GM12878 (cell line): ENCODE measurements around the gene PXMP2.
A peak's percentile ranks its signal among the peaks of the same experiment; 100 is the strongest.

Source experiments
- CREB1 ChIP-seq: IDR thresholded peaks from 2 replicates; pipeline ENCODE4 v1.6.1; 2012; ENCODE audit warnings: low read depth, mild to moderate bottlenecking, inconsistent platforms
- EP300 ChIP-seq, 2 experiments: fragments of 150-350 bp in 1 of 2; IDR thresholded peaks; 2 replicates each; pipeline ENCODE4 v1.6.1; 2011 to 2012; ENCODE audit warnings: low read depth in 2 of 2, low read length in 2 of 2, borderline replicate concordance in 1 of 2, improper control_type of control experiment in 1 of 2, inconsistent platforms in 1 of 2; ENCODE audit not compliant: control insufficient read depth in 1 of 2
- FOS ChIP-seq: IDR thresholded peaks from 3 replicates; pipeline ENCODE4 v1.6.1; 2011; ENCODE audit warnings: borderline replicate concordance; ENCODE audit not compliant: insufficient read length; ENCODE audit errors: extremely low read depth
- RBBP5 ChIP-seq: fragments of 200-600 bp; sonication (generic); conservative IDR thresholded peaks from 2 replicates; pipeline ENCODE4 v1.6.1; 2016
- SPI1 ChIP-seq: IDR thresholded peaks from 2 replicates; pipeline ENCODE4 v1.6.1; 2011; ENCODE audit warnings: low read depth, mild to moderate bottlenecking, low read length, moderate library complexity, borderline replicate concordance; ENCODE audit not compliant: insufficient read depth
- TCF12 ChIP-seq: IDR thresholded peaks from 2 replicates; pipeline ENCODE4 v1.6.1; 2011; ENCODE audit warnings: low read depth, mild to moderate bottlenecking, low read length
- TF ChIP-seq, protein P1 (sequence below), 3 experiments: IDR thresholded peaks in 2 of 3; conservative IDR thresholded peaks in 1 of 3; 2 replicates each; pipeline ENCODE4 v1.5.1; 2011; ENCODE audit warnings: low read depth in 3 of 3, low read length in 3 of 3, mild to moderate bottlenecking in 3 of 3, control low read depth in 2 of 3, moderate library complexity in 2 of 3, inconsistent platforms in 1 of 3, mixed read lengths in 1 of 3; ENCODE audit not compliant: control insufficient read depth in 2 of 3, insufficient read depth in 1 of 3; ENCODE audit errors: extremely low read depth in 1 of 3
- TF ChIP-seq, protein P2 (sequence below): IDR thresholded peaks from 2 replicates; pipeline ENCODE4 v1.6.1; 2012; ENCODE audit warnings: low read depth, low read length, improper control_type of control experiment
- TF ChIP-seq, protein P3 (sequence below): fragments of 450-650 bp; IDR thresholded peaks from 2 replicates; pipeline ENCODE4 v1.6.1; 2016; ENCODE audit warnings: mild to moderate bottlenecking

DNA sequence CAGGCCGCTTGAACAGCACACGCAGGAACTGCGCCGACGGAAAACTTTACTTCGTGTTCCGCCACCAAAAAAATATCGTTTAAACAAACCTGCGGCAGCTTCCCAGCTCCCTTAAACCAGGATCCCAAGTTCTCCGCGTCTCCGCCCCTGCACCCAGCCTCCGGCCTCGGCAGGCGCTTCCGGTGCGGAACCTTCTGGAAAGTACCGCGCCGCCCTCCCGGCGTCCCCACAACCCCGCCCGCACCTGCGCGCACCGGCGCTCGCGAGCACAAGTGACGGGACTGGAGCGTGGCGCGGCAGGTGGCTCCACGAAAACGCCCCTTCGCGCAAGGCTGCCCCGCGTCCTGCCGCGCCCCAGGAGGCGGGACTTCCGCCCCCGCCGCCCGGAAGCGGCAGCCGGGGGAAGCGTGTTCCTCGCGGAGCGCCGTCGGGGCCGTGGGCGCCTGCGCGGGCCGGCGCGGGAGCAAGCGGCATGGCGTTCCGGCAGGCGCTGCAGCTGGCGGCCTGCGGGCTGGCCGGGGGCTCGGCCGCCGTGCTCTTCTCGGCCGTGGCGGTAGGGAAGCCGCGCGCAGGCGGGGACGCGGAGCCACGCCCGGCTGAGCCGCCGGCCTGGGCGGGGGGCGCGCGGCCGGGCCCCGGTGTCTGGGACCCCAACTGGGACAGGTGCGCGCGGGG is 23.2 kb downstream of the PXMP2 start, which contains the start of gene PGAM5:
- TF ChIP-seq FOS (no peak), SPI1 (peak; percentile 52; the same call in 1 of the 2 replicates), EP300 (IDR thresholded peaks at IDR 0.05; ENCODE audit: borderline replicate concordance in 1 of 2, control insufficient read depth in 1 of 2, low read depth in 2 of 2, low read length in 2 of 2) (peak; percentile 39 to 68; a peak in 2 of 4 replicates), TCF12 (peak; percentile 69; the same call in 1 of the 2 replicates), RBBP5 (no peak), CREB1 (peak; percentile 77)
- TF ChIP-seq, protein P1, sequence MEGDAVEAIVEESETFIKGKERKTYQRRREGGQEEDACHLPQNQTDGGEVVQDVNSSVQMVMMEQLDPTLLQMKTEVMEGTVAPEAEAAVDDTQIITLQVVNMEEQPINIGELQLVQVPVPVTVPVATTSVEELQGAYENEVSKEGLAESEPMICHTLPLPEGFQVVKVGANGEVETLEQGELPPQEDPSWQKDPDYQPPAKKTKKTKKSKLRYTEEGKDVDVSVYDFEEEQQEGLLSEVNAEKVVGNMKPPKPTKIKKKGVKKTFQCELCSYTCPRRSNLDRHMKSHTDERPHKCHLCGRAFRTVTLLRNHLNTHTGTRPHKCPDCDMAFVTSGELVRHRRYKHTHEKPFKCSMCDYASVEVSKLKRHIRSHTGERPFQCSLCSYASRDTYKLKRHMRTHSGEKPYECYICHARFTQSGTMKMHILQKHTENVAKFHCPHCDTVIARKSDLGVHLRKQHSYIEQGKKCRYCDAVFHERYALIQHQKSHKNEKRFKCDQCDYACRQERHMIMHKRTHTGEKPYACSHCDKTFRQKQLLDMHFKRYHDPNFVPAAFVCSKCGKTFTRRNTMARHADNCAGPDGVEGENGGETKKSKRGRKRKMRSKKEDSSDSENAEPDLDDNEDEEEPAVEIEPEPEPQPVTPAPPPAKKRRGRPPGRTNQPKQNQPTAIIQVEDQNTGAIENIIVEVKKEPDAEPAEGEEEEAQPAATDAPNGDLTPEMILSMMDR (IDR thresholded peaks at IDR 0.05 in 2 of 3, conservative IDR thresholded peaks at IDR 0.05 in 1 of 3; ENCODE audit: control insufficient read depth in 2 of 3, extremely low read depth in 1 of 3, insufficient read depth in 1 of 3, low read depth in 3 of 3, low read length in 3 of 3): 0 out of 6 replicates have a peak, but pooled peaks of 1 of the 3 experiments have one; percentile 7
- TF ChIP-seq, protein P2, sequence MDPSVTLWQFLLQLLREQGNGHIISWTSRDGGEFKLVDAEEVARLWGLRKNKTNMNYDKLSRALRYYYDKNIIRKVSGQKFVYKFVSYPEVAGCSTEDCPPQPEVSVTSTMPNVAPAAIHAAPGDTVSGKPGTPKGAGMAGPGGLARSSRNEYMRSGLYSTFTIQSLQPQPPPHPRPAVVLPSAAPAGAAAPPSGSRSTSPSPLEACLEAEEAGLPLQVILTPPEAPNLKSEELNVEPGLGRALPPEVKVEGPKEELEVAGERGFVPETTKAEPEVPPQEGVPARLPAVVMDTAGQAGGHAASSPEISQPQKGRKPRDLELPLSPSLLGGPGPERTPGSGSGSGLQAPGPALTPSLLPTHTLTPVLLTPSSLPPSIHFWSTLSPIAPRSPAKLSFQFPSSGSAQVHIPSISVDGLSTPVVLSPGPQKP: peak; percentile 85
- TF ChIP-seq, protein P3, sequence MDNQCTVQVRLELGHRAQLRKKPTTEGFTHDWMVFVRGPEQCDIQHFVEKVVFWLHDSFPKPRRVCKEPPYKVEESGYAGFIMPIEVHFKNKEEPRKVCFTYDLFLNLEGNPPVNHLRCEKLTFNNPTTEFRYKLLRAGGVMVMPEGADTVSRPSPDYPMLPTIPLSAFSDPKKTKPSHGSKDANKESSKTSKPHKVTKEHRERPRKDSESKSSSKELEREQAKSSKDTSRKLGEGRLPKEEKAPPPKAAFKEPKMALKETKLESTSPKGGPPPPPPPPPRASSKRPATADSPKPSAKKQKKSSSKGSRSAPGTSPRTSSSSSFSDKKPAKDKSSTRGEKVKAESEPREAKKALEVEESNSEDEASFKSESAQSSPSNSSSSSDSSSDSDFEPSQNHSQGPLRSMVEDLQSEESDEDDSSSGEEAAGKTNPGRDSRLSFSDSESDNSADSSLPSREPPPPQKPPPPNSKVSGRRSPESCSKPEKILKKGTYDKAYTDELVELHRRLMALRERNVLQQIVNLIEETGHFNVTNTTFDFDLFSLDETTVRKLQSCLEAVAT: no peak
